Measurements from ENCODE around the gene AGK. TPM values are rescaled to one million over a fixed set of nuclear protein-coding genes. Genes with fewer than 3 reads are reported as not detected.

The AGK gene
- total RNA-seq, 3 donors from 2014 or later: 14.7 to 33.1 (median 28.5) TPM

DNA sequence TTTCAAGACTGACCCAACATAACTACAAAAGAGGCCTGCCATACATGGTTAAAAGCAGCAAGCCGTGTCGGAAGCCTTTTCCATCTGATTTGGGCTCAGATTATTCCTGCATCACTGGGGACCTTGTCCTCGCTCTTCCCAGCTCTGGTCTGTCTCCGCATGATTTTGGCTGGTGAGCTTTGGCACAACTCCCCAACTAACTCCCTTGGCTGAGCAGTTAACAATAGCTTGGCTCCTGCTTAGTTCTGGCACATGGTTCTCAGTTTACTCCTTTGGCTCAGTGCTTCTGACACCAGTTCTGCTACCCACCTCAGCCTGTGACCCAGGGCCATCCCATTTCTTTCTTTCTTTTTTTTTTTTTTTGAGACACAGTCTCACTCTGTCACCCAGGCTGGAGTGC, 17.0 kb downstream of the AGK start:
- Histone ChIP-seq H3K4me1 (no peaks in the 10 kb centered on the region), H3K27ac (no peak overlapping the region), H3K4me3 (no peak overlapping the region), H3K27me3 (no peaks in the 10 kb centered on the region), H3K36me3 (no peaks in the 10 kb centered on the region), H3K9me3 (no peaks in the 10 kb centered on the region)
- intact Hi-C loops (cut with DNase I; ENCODE audit: low total_unique reads): no loop called here
- TF ChIP-seq, protein P1, sequence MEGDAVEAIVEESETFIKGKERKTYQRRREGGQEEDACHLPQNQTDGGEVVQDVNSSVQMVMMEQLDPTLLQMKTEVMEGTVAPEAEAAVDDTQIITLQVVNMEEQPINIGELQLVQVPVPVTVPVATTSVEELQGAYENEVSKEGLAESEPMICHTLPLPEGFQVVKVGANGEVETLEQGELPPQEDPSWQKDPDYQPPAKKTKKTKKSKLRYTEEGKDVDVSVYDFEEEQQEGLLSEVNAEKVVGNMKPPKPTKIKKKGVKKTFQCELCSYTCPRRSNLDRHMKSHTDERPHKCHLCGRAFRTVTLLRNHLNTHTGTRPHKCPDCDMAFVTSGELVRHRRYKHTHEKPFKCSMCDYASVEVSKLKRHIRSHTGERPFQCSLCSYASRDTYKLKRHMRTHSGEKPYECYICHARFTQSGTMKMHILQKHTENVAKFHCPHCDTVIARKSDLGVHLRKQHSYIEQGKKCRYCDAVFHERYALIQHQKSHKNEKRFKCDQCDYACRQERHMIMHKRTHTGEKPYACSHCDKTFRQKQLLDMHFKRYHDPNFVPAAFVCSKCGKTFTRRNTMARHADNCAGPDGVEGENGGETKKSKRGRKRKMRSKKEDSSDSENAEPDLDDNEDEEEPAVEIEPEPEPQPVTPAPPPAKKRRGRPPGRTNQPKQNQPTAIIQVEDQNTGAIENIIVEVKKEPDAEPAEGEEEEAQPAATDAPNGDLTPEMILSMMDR (IDR thresholded peaks at IDR 0.05): no peak
- TF ChIP-seq POLR2A (IDR thresholded peaks at IDR 0.05) (no peak), POLR2AphosphoS5 (IDR thresholded peaks at IDR 0.05) (no peak)
- no peak for DNase-seq (ENCODE audit: low spot score in 2 of 2)

GRCh38 chr7:141571059-141571458, 19.8 kb downstream of the AGK start:
- Histone ChIP-seq H3K27me3 (no peaks in the 10 kb centered on the region), H3K36me3 (no peaks in the 10 kb centered on the region), H3K27ac (no peak overlapping the region), H3K4me1 (no peaks in the 10 kb centered on the region), H3K9me3 (no peaks in the 10 kb centered on the region), H3K4me3 (no peak overlapping the region)
- DNase-seq (ENCODE audit: low spot score in 2 of 2): no peak
- intact Hi-C loops (cut with DNase I; ENCODE audit: low total_unique reads): no loop called here
- TF ChIP-seq, protein P1 (IDR thresholded peaks at IDR 0.05): no peak
- TF ChIP-seq POLR2A (IDR thresholded peaks at IDR 0.05): no peak
- TF ChIP-seq POLR2AphosphoS5 (IDR thresholded peaks at IDR 0.05): no peak

DNA sequence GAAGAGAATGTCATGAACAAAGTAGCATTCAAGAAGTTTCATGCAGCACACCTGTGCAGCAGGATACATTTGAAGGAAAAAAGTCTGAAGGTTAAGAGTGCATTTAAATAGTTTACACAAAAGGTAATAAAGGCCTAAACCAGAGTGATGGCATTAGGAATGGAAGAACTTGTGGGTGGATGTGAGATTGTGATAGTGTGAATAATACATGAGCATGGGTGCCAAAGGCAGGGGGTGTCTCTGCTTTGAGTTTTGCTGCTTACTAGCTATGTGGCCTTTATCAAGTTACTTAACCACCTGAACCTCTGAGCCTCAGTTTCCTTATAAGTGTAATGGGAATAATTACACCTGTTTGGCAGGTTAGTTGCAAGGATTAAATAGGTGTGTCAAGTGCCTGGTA, 21.0 kb downstream of the AGK start:
- DNase-seq (ENCODE audit: low spot score in 2 of 2): no peak
- Histone ChIP-seq H3K4me3 (no peak overlapping the region), H3K9me3 (no peaks in the 10 kb centered on the region), H3K27ac (no peak overlapping the region), H3K4me1 (no peaks in the 10 kb centered on the region), H3K36me3 (no peaks in the 10 kb centered on the region), H3K27me3 (no peaks in the 10 kb centered on the region)
- intact Hi-C loops (cut with DNase I; ENCODE audit: low total_unique reads): no loop called here
- TF ChIP-seq, protein P1 (IDR thresholded peaks at IDR 0.05): no peak
- TF ChIP-seq POLR2AphosphoS5 (IDR thresholded peaks at IDR 0.05) (no peak), POLR2A (IDR thresholded peaks at IDR 0.05) (no peak)

DNA sequence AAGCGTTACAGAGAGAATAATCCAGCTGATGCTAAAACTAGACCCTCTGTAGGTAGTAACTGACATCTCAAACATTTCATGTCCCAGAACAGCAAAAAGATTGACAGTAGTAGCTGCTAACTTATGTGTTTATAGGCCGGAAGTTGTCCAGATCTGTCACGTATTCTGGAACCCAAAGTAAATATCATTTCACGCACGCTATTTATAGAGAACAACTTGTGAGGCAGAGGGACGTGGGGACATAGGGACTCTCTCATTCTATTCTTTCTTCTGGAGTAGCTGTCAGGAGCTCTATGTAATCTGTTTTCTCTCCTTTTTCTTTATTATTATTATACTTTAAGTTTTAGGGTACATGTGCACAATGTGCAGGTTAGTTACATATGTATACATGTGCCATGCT, 22.3 kb downstream of the AGK start:
- TF ChIP-seq POLR2A (IDR thresholded peaks at IDR 0.05): no peak
- TF ChIP-seq POLR2AphosphoS5 (IDR thresholded peaks at IDR 0.05): no peak
- TF ChIP-seq, protein P1 (IDR thresholded peaks at IDR 0.05): no peak
- intact Hi-C loops (cut with DNase I; ENCODE audit: low total_unique reads): no loop called here
- Histone ChIP-seq H3K9me3 (no peaks in the 10 kb centered on the region), H3K27ac (no peak overlapping the region), H3K4me1 (no peaks in the 10 kb centered on the region), H3K27me3 (no peaks in the 10 kb centered on the region), H3K36me3 (no peaks in the 10 kb centered on the region), H3K4me3 (no peak overlapping the region)
- no peak for DNase-seq (ENCODE audit: low spot score in 2 of 2)

GRCh38 chr7:141575164-141575563, 24.0 kb downstream of the AGK start:
- TF ChIP-seq POLR2A (IDR thresholded peaks at IDR 0.05) (no peak), POLR2AphosphoS5 (IDR thresholded peaks at IDR 0.05) (no peak)
- TF ChIP-seq, protein P1 (IDR thresholded peaks at IDR 0.05): no peak
- Histone ChIP-seq H3K4me1 (no peaks in the 10 kb centered on the region), H3K4me3 (no peak overlapping the region), H3K27ac (no peak overlapping the region), H3K36me3 (no peaks in the 10 kb centered on the region), H3K27me3 (no peaks in the 10 kb centered on the region), H3K9me3 (peaks cover 4 to 7% of the 10 kb centered on the region in 2 donors)
- intact Hi-C loops (cut with DNase I; ENCODE audit: low total_unique reads): loop anchor here (5.0 kb wide), 1 partner anchor 792 kb away; no protein-coding TSS in a partner anchor
- no peak for DNase-seq (ENCODE audit: low spot score in 2 of 2)

Measured in breast epithelium (tissue), 4 donors.